WTC11 (cell line): Measurements from ENCODE around the gene MECR. TPM values are rescaled to one million over a fixed set of nuclear protein-coding genes. Genes with fewer than 3 reads are reported as not detected.

Experiments used
- ATAC-seq: fragments of 200-7000 bp; cut with Tn5 transposase; 2 replicates; pipeline ENCODE4 v1.10.0; 2021; ENCODE audit warnings: mild to moderate bottlenecking, moderate library complexity
- CTCF ChIA-PET: fragments of 300-600 bp; sonication (Branson Sonifier 250); formaldehyde crosslinking; loops from one replicate; lab custom pipeline; 2021; ENCODE audit warnings: antibody characterized with exemption; lab: Charles Lee
- POLR2A ChIA-PET: fragments of 350-600 bp; sonication (Branson Sonifier 250); formaldehyde crosslinking; loops from one replicate; lab custom pipeline; 2021; ENCODE audit warnings: antibody characterized with exemption; lab: Charles Lee
- DNase-seq: peaks from one replicate; pipeline ENCODE4 v3.0.0; 2021; ENCODE audit warnings: low spot score
- H3K27ac Mint-ChIP-seq: 2 replicates; pipeline ENCODE4 v1.8.0; 2021; ENCODE audit warnings: mixed read lengths
- H3K27me3 Mint-ChIP-seq: 2 replicates; pipeline ENCODE4 v1.8.0; 2021; ENCODE audit warnings: low read depth, mild to moderate bottlenecking, moderate library complexity, mixed read lengths
- H3K36me3 Mint-ChIP-seq: 2 replicates; pipeline ENCODE4 v1.8.0; 2021; ENCODE audit warnings: mixed read lengths
- H3K4me1 Mint-ChIP-seq: 2 replicates; pipeline ENCODE4 v1.8.0; 2022; ENCODE audit warnings: mixed read lengths
- H3K4me3 Mint-ChIP-seq: 2 replicates; pipeline ENCODE4 v1.8.0; 2021; ENCODE audit warnings: mild to moderate bottlenecking, moderate library complexity, mixed read lengths
- H3K9me3 Mint-ChIP-seq: 2 replicates; pipeline ENCODE4 v1.8.0; 2021; ENCODE audit warnings: mixed read lengths
- GTF2I ChIP-seq: fragments of 250-450 bp; sonication (Bioruptor Pico); conservative IDR thresholded peaks from 2 replicates; pipeline ENCODE4 v1.4.0; 2021; ENCODE audit warnings: mild to moderate bottlenecking
- ZBTB21 ChIP-seq: sonication (generic); formaldehyde crosslinking; IDR thresholded peaks from 2 replicates; pipeline ENCODE4 v1.8.1; 2023; ENCODE audit warnings: mild to moderate bottlenecking, missing genetic modification reagents, borderline replicate concordance
- ZNF138 ChIP-seq: sonication (generic); formaldehyde crosslinking; conservative IDR thresholded peaks from 2 replicates; pipeline ENCODE4 v1.8.1; 2022; ENCODE audit warnings: mild to moderate bottlenecking, moderate library complexity, missing genetic modification reagents
- ZNF423 ChIP-seq: fragments of 250-450 bp; sonication (Bioruptor Pico); IDR thresholded peaks from 2 replicates; pipeline ENCODE4 v2.1.2; 2022; ENCODE audit warnings: mild to moderate bottlenecking, moderate library complexity
- total RNA-seq: library from RNA; stranded (reverse); gene quantifications from 3 replicates; pipeline ENCODE4 v1.2.3, GENCODE V29; 2021
- TF ChIP-seq, protein P1 (sequence below): sonication (generic); formaldehyde crosslinking; IDR thresholded peaks from 2 replicates; pipeline ENCODE4 v1.8.0; 2022; ENCODE audit warnings: mild to moderate bottlenecking, missing genetic modification reagents
- TF ChIP-seq, protein P2 (sequence below): sonication (generic); formaldehyde crosslinking; IDR thresholded peaks from 2 replicates; pipeline ENCODE4 v1.8.0; 2022; ENCODE audit warnings: mild to moderate bottlenecking, missing genetic modification reagents
- TF ChIP-seq, protein P3 (sequence below): sonication (generic); formaldehyde crosslinking; IDR thresholded peaks from 2 replicates; pipeline ENCODE4 v1.8.0; 2022; ENCODE audit warnings: mild to moderate bottlenecking, missing genetic modification reagents
- TF ChIP-seq, protein P4 (sequence below): sonication (generic); formaldehyde crosslinking; IDR thresholded peaks from 2 replicates; pipeline ENCODE4 v1.8.1; 2022; ENCODE audit warnings: mild to moderate bottlenecking, moderate library complexity, missing genetic modification reagents
- TF ChIP-seq, protein P5 (sequence below): sonication (generic); formaldehyde crosslinking; IDR thresholded peaks from 2 replicates; pipeline ENCODE4 v1.8.1; 2022; ENCODE audit warnings: mild to moderate bottlenecking, missing genetic modification reagents, moderate library complexity, borderline replicate concordance
- TF ChIP-seq, protein P6 (sequence below): fragments of 250-450 bp; sonication (Bioruptor Pico); conservative IDR thresholded peaks from 2 replicates; pipeline ENCODE4 v1.9.0; 2021; ENCODE audit warnings: mild to moderate bottlenecking
- TF ChIP-seq, protein P7 (sequence below): sonication (generic); formaldehyde crosslinking; IDR thresholded peaks from 2 replicates; pipeline ENCODE4 v1.8.1; 2022; ENCODE audit warnings: low read depth, missing genetic modification reagents, borderline replicate concordance

MECR gene
- total RNA-seq, 1 experiment from 2014 or later = 37.6 TPM

DNA sequence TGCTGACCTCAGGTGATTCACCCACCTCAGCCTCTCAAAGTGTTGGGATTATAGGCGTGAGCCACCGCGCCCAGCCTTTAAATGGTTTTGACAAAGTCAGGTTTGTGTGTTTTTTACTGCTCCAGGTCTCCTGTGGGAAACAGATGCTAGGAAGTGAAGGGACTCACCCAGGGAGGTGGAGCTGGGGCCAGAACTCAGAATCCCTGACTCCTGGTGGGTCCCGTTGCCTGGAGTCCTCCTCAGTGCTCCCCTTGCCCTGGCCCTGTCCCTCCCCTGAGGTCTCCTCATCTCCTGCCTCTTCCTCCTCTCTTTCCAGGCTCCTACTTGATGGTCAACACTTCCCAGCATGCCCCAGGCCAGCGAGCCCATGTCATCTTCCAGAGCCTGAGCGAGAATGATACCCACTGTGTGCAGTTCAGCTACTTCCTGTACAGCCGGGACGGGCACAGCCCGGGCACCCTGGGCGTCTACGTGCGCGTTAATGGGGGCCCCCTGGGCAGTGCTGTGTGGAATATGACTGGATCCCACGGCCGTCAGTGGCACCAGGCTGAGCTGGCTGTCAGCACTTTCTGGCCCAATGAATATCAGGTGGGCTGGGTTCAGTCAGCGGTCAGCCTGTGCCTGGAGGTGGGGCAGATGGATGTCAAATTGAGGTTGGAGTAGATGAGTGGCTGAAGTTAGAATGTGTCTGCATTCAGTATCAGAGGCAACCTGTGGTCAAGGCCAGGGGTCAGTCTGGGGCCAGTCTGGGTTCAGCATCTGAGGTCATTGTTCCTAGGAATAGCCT is 27.6 kb upstream of the MECR start (continued):
- TF ChIP-seq, protein P1, sequence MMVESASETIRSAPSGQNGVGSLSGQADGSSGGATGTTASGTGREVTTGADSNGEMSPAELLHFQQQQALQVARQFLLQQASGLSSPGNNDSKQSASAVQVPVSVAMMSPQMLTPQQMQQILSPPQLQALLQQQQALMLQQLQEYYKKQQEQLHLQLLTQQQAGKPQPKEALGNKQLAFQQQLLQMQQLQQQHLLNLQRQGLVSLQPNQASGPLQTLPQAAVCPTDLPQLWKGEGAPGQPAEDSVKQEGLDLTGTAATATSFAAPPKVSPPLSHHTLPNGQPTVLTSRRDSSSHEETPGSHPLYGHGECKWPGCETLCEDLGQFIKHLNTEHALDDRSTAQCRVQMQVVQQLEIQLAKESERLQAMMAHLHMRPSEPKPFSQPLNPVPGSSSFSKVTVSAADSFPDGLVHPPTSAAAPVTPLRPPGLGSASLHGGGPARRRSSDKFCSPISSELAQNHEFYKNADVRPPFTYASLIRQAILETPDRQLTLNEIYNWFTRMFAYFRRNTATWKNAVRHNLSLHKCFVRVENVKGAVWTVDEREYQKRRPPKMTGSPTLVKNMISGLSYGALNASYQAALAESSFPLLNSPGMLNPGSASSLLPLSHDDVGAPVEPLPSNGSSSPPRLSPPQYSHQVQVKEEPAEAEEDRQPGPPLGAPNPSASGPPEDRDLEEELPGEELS = no peak
- TF ChIP-seq, protein P2, sequence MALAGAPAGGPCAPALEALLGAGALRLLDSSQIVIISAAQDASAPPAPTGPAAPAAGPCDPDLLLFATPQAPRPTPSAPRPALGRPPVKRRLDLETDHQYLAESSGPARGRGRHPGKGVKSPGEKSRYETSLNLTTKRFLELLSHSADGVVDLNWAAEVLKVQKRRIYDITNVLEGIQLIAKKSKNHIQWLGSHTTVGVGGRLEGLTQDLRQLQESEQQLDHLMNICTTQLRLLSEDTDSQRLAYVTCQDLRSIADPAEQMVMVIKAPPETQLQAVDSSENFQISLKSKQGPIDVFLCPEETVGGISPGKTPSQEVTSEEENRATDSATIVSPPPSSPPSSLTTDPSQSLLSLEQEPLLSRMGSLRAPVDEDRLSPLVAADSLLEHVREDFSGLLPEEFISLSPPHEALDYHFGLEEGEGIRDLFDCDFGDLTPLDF (CRISPR knock-in tag) = no peak
- TF ChIP-seq, protein P3, sequence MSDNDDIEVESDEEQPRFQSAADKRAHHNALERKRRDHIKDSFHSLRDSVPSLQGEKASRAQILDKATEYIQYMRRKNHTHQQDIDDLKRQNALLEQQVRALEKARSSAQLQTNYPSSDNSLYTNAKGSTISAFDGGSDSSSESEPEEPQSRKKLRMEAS = no peak
- TF ChIP-seq, protein P4, sequence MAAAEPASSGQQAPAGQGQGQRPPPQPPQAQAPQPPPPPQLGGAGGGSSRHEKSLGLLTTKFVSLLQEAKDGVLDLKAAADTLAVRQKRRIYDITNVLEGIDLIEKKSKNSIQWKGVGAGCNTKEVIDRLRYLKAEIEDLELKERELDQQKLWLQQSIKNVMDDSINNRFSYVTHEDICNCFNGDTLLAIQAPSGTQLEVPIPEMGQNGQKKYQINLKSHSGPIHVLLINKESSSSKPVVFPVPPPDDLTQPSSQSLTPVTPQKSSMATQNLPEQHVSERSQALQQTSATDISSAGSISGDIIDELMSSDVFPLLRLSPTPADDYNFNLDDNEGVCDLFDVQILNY (CRISPR knock-in tag) = no peak

DNA sequence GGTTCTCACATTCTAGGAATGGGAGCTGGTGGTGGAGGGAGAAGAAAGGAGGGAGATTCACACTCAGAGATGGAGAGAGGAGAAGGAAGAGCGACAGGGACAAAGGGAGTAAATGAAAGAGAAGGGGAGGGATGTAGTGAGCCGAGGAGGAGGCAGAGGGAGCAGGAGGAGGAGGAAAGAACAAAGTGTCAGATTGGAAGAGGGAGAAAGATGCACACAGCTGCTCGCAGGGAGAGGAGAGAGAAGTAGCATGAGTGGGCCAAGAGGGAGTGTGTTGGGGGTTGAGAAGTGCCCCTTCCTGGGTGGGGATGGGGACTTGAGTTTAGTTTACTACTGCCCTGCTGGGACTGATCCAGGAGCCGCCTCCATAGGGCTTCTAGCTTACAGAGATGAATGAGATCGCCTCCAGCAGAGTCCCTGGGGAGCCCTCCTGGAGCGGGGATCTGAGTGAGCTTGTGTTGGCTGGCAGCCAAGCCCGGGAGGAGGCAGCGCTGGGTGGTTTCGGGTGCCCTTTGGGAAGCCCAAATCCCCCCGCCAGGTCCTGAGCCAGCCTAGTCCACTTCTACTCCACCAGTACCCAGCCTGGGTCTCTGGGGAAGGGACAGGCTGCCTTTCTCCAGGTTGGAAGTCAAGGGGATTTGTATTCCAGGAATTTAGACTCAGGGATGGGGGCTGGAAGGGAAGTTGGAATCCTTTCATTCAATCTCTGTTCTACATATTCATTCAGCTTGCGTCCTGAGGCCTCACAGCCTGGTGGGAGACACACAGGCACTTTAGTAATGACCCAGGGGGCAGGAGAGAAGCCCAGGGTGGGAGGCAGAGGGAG is 26.5 kb upstream of the MECR start:
- TF ChIP-seq ZNF423 (CRISPR knock-in tag) (peak; percentile 75), ZBTB21 (CRISPR knock-in tag) (no peak), GTF2I (CRISPR knock-in tag) (no peak)
- TF ChIP-seq, protein P5, sequence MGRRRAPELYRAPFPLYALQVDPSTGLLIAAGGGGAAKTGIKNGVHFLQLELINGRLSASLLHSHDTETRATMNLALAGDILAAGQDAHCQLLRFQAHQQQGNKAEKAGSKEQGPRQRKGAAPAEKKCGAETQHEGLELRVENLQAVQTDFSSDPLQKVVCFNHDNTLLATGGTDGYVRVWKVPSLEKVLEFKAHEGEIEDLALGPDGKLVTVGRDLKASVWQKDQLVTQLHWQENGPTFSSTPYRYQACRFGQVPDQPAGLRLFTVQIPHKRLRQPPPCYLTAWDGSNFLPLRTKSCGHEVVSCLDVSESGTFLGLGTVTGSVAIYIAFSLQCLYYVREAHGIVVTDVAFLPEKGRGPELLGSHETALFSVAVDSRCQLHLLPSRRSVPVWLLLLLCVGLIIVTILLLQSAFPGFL (CRISPR knock-in tag) = no peak
- TF ChIP-seq, protein P6, sequence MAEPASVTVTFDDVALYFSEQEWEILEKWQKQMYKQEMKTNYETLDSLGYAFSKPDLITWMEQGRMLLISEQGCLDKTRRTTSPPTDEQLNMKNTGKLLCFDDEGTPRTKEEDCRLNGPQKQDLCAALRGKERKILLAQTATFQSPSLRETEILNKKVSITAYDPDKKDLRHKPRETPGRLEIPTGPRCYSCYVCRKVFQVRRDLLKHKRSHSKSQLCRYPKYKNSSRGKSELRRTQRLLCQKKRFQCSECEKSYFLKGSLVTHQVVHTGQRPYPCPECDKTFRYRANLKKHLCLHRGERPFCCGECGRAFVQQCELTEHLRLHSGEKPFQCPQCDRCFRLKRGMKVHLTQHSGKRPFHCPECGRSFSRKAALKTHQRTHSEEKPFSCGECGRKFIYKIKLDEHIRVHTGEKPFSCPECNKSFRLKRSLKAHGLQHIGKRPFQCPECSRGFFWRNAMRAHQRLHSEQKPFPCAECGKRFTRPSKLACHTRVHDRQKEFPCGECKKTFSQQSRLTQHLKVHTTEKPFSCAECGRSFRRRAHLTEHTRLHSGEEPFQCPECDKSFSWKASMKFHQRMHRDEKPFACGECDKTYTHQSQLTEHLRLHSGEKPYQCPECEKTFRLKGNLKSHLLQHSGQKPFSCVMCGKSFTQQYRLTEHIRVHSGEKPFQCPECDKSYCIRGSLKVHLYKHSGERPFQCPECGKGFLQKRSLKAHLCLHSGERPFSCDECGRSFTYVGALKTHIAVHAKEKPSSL (CRISPR knock-in tag) = no peak
- H3K4me3 Mint-ChIP-seq = peak overlapping the region; percentile 6; the same call in 1 of the 2 replicates
- ChIA-PET POLR2A (no interaction called here), CTCF (interaction anchor here (0.8 to 4.1 kb wide), 8 partner anchors 10 to 75 kb away, joined by 3 to 30 read pairs (median 8); no protein-coding TSS in a partner anchor)
- ATAC-seq = peak; percentile 7; the same call in 1 of the 2 replicates
- peaks cover 37% of the 10 kb centered on the region for H3K27me3 Mint-ChIP-seq
- no peaks in the 10 kb centered on the region for H3K36me3 Mint-ChIP-seq
- DNase-seq = peak; percentile 24
- peaks cover 49% of the 10 kb centered on the region for H3K4me1 Mint-ChIP-seq
- no peaks in the 10 kb centered on the region for H3K9me3 Mint-ChIP-seq
- peak overlapping the region; percentile 25; the same call in 1 of the 2 replicates for H3K27ac Mint-ChIP-seq

DNA sequence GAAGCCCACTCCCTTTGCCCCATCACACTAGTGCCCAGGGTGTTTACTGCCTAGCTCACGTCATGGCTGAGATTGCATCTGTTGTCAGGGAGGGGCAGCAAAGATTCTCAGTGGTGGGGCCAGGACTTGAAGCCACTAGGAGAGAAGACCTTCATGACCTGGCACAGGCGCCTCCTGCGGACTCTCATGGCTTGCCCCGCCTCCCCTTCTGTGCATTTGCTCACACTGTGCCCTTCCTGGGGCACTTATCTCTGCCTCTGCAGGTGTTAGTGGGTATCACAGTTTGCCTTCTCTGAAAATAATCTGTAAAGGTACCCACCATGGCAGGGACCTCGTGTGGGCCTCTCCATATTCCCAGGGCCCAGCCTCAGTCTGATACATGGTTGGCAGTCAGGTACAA is 25.7 kb upstream of the MECR start:
- H3K4me1 Mint-ChIP-seq = peaks cover 49% of the 10 kb centered on the region
- DNase-seq (no peak), ATAC-seq (peak; percentile 7; the same call in 1 of the 2 replicates)
- ChIA-PET CTCF (interaction anchor here (1.0 to 3.4 kb wide), 5 partner anchors 11 to 76 kb away, joined by 3 to 10 read pairs (median 6); no protein-coding TSS in a partner anchor), POLR2A (no interaction called here)
- H3K27ac Mint-ChIP-seq = no peak overlapping the region
- H3K4me3 Mint-ChIP-seq = no peak overlapping the region
- no peak for TF ChIP-seq ZNF138 (CRISPR knock-in tag)
- TF ChIP-seq, protein P7, sequence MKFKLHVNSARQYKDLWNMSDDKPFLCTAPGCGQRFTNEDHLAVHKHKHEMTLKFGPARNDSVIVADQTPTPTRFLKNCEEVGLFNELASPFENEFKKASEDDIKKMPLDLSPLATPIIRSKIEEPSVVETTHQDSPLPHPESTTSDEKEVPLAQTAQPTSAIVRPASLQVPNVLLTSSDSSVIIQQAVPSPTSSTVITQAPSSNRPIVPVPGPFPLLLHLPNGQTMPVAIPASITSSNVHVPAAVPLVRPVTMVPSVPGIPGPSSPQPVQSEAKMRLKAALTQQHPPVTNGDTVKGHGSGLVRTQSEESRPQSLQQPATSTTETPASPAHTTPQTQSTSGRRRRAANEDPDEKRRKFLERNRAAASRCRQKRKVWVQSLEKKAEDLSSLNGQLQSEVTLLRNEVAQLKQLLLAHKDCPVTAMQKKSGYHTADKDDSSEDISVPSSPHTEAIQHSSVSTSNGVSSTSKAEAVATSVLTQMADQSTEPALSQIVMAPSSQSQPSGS (CRISPR knock-in tag) = no peak
- no peaks in the 10 kb centered on the region for H3K36me3 Mint-ChIP-seq
- no peaks in the 10 kb centered on the region for H3K9me3 Mint-ChIP-seq
- H3K27me3 Mint-ChIP-seq = peaks cover 32% of the 10 kb centered on the region
